ENCODE results near the gene APOC4. TPM values are rescaled to one million over a fixed set of nuclear protein-coding genes. Genes with fewer than 3 reads are reported as not detected.

APOC4 gene
- total RNA-seq, 1 experiment from 2014 or later: not detected

GRCh38 chr19:44957526-44957925 lies 15.5 kb downstream of the APOC4 start:
- peaks cover 30% of the 10 kb centered on the region for H3K36me3 Mint-ChIP-seq (ENCODE audit: insufficient read depth, unreplicated experiment)
- no TSS peak for BruUV-seq (replicated peaks)
- ChIA-PET POLR2A (interaction anchor here (1.4 to 2.1 kb wide), 2 partner anchors 29 to 81 kb away, joined by 3 to 5 read pairs; partner anchors contain the start of gene CLASRP), CTCF (interaction anchor here (0.5 to 2.6 kb wide), 5 partner anchors 9 to 374 kb away, joined by 3 to 7 read pairs (median 3); no protein-coding TSS in a partner anchor)
- H3K4me3 Mint-ChIP-seq (ENCODE audit: unreplicated experiment): peak overlapping the region; percentile 89
- no peak for DNase-seq (ENCODE audit: unreplicated experiment)
- H3K4me1 Mint-ChIP-seq (ENCODE audit: insufficient read depth, unreplicated experiment): peaks cover 34% of the 10 kb centered on the region
- H3K27ac Mint-ChIP-seq (ENCODE audit: low read depth, unreplicated experiment): peak overlapping the region; percentile 96
- TF ChIP-seq, protein P1, sequence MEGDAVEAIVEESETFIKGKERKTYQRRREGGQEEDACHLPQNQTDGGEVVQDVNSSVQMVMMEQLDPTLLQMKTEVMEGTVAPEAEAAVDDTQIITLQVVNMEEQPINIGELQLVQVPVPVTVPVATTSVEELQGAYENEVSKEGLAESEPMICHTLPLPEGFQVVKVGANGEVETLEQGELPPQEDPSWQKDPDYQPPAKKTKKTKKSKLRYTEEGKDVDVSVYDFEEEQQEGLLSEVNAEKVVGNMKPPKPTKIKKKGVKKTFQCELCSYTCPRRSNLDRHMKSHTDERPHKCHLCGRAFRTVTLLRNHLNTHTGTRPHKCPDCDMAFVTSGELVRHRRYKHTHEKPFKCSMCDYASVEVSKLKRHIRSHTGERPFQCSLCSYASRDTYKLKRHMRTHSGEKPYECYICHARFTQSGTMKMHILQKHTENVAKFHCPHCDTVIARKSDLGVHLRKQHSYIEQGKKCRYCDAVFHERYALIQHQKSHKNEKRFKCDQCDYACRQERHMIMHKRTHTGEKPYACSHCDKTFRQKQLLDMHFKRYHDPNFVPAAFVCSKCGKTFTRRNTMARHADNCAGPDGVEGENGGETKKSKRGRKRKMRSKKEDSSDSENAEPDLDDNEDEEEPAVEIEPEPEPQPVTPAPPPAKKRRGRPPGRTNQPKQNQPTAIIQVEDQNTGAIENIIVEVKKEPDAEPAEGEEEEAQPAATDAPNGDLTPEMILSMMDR (IDR thresholded peaks at IDR 0.05; ENCODE audit: unreplicated experiment): no peak
- H3K9me3 Mint-ChIP-seq (ENCODE audit: unreplicated experiment): no peaks in the 10 kb centered on the region
- no peaks in the 10 kb centered on the region for H3K27me3 Mint-ChIP-seq (ENCODE audit: insufficient read depth, unreplicated experiment)
- intact Hi-C loops (cut with micrococcal nuclease): no loop called here

GRCh38 chr19:44958090-44958489 lies 16.1 kb downstream of the APOC4 start:
- no peaks in the 10 kb centered on the region for H3K9me3 Mint-ChIP-seq (ENCODE audit: unreplicated experiment)
- H3K27ac Mint-ChIP-seq (ENCODE audit: low read depth, unreplicated experiment): peak overlapping the region; percentile 96
- H3K36me3 Mint-ChIP-seq (ENCODE audit: insufficient read depth, unreplicated experiment): peaks cover 36% of the 10 kb centered on the region
- BruUV-seq (replicated peaks): no TSS peak
- H3K4me3 Mint-ChIP-seq (ENCODE audit: unreplicated experiment): no peak overlapping the region
- H3K27me3 Mint-ChIP-seq (ENCODE audit: insufficient read depth, unreplicated experiment): no peaks in the 10 kb centered on the region
- intact Hi-C loops (cut with micrococcal nuclease): no loop called here
- DNase-seq (ENCODE audit: unreplicated experiment): no peak
- CTCF ChIA-PET: interaction anchor here (0.8 to 2.6 kb wide), 3 partner anchors 8 to 102 kb away, joined by 3 to 7 read pairs (median 3); no protein-coding TSS in a partner anchor
- POLR2A ChIA-PET: interaction anchor here (1.4 kb wide), 1 partner anchor 29 kb away, joined by 3 read pairs; no protein-coding TSS in a partner anchor
- TF ChIP-seq, protein P1 (IDR thresholded peaks at IDR 0.05; ENCODE audit: unreplicated experiment): no peak
- H3K4me1 Mint-ChIP-seq (ENCODE audit: insufficient read depth, unreplicated experiment): peaks cover 34% of the 10 kb centered on the region

- peaks cover 52% of the 10 kb centered on the region for H3K36me3 Mint-ChIP-seq (ENCODE audit: insufficient read depth, unreplicated experiment)
- ChIA-PET CTCF (interaction anchor here (1.0 to 2.6 kb wide), 3 partner anchors 8 to 27 kb away, joined by 5 to 14 read pairs (median 5); no protein-coding TSS in a partner anchor), POLR2A (interaction anchor here (1.0 kb wide), 1 partner anchor 18 kb away, joined by 4 read pairs; no protein-coding TSS in a partner anchor)
- TF ChIP-seq, protein P1 (IDR thresholded peaks at IDR 0.05; ENCODE audit: unreplicated experiment): no peak
- no TSS peak for BruUV-seq (replicated peaks)
- no peak overlapping the region for H3K4me3 Mint-ChIP-seq (ENCODE audit: unreplicated experiment)
- H3K4me1 Mint-ChIP-seq (ENCODE audit: insufficient read depth, unreplicated experiment): peaks cover 28% of the 10 kb centered on the region
- intact Hi-C loops (cut with micrococcal nuclease): no loop called here
- DNase-seq (ENCODE audit: unreplicated experiment): no peak
- H3K27ac Mint-ChIP-seq (ENCODE audit: low read depth, unreplicated experiment): no peak overlapping the region
- no peaks in the 10 kb centered on the region for H3K9me3 Mint-ChIP-seq (ENCODE audit: unreplicated experiment)
- H3K27me3 Mint-ChIP-seq (ENCODE audit: insufficient read depth, unreplicated experiment): no peaks in the 10 kb centered on the region
These were observed 17.7 kb downstream of the APOC4 start for GRCh38 chr19:44959691-44960090.

GRCh38 chr19:44960906-44961728 lies 19.1 kb downstream of the APOC4 start:
- intact Hi-C loops (cut with micrococcal nuclease): no loop called here
- TF ChIP-seq, protein P1 (IDR thresholded peaks at IDR 0.05; ENCODE audit: unreplicated experiment): no peak
- no peaks in the 10 kb centered on the region for H3K9me3 Mint-ChIP-seq (ENCODE audit: unreplicated experiment)
- ChIA-PET POLR2A (interaction anchor here (0.5 to 1.0 kb wide), 2 partner anchors 17 to 486 kb away, joined by 4 to 5 read pairs; no protein-coding TSS in a partner anchor), CTCF (interaction anchor here (2.6 kb wide), 1 partner anchor 10 kb away, joined by 14 read pairs; no protein-coding TSS in a partner anchor)
- BruUV-seq (replicated peaks): no TSS peak
- H3K4me3 Mint-ChIP-seq (ENCODE audit: unreplicated experiment): no peak overlapping the region
- peak overlapping the region; percentile 68 for H3K27ac Mint-ChIP-seq (ENCODE audit: low read depth, unreplicated experiment)
- peaks cover 66% of the 10 kb centered on the region for H3K36me3 Mint-ChIP-seq (ENCODE audit: insufficient read depth, unreplicated experiment)
- DNase-seq (ENCODE audit: unreplicated experiment): no peak
- peaks cover 23% of the 10 kb centered on the region for H3K4me1 Mint-ChIP-seq (ENCODE audit: insufficient read depth, unreplicated experiment)
- H3K27me3 Mint-ChIP-seq (ENCODE audit: insufficient read depth, unreplicated experiment): no peaks in the 10 kb centered on the region

All from MCF 10A (cell line).